Activated CD8-positive, alpha-beta T cell treated with anti-CD3 and anti-CD28 coated beads for 36 hours (primary cell): Measurements from ENCODE around the gene ANKRD44. TPM values are rescaled to one million over a fixed set of nuclear protein-coding genes. Genes with fewer than 3 reads are reported as not detected.

Experiments used
- ATAC-seq: fragments of 200-7000 bp; cut with Tn5 transposase; one replicate; pipeline ENCODE4 v1.10.0; 2021; ENCODE audit warnings: mild to moderate bottlenecking, moderate library complexity
- CTCF ChIA-PET: fragments of 350-600 bp; sonication (Branson Sonifier 250); formaldehyde crosslinking; loops from one replicate; lab custom pipeline; 2021; ENCODE audit warnings: antibody characterized with exemption; lab: Charles Lee
- POLR2A ChIA-PET: fragments of 350-600 bp; sonication (Branson Sonifier 250); formaldehyde crosslinking; loops from one replicate; lab custom pipeline; 2021; ENCODE audit warnings: antibody characterized with exemption; lab: Charles Lee
- DNase-seq: peaks from one replicate; pipeline ENCODE4 v3.0.0-alpha.2; 2020
- H3K27ac Mint-ChIP-seq: one replicate; pipeline ENCODE4 v1.8.0; 2021; ENCODE audit warnings: mild to moderate bottlenecking, mixed read lengths
- H3K27me3 Mint-ChIP-seq: one replicate; pipeline ENCODE4 v1.8.0; 2021; ENCODE audit warnings: mixed read lengths
- H3K36me3 Mint-ChIP-seq: one replicate; pipeline ENCODE4 v1.8.0; 2021; ENCODE audit warnings: low read depth, mixed read lengths
- H3K4me1 Mint-ChIP-seq: one replicate; pipeline ENCODE4 v1.8.0; 2021; ENCODE audit warnings: low read depth, mixed read lengths
- H3K4me3 Mint-ChIP-seq: one replicate; pipeline ENCODE4 v1.8.0; 2021; ENCODE audit warnings: mild to moderate bottlenecking, moderate library complexity, mixed read lengths
- H3K9me3 Mint-ChIP-seq: one replicate; pipeline ENCODE4 v1.8.0; 2021; ENCODE audit warnings: mixed read lengths
- CTCF ChIP-seq: fragments of 200-600 bp; IDR thresholded peaks from one replicate; pipeline ENCODE4 v1.8.0; 2022; ENCODE audit warnings: antibody characterized with exemption, mild to moderate bottlenecking
- intact Hi-C: fragments of 100-400 bp; cut with micrococcal nuclease; formaldehyde crosslinking; loops from one replicate; pipeline ENCODE4 v1.10.0; 2022
- total RNA-seq, 2 experiments: library from RNA; stranded (reverse); gene quantifications; one replicate each; pipeline ENCODE4 v1.2.3, GENCODE V29; 2021

The ANKRD44 gene
- total RNA-seq, 2 experiments from 2014 or later = 131 to 132 TPM

- H3K9me3 Mint-ChIP-seq = no peaks in the 10 kb centered on the region
- ATAC-seq (no peak), DNase-seq (no peak)
- TF ChIP-seq CTCF = no peak
- intact Hi-C loops = loop anchor here (5.0 kb wide), 1 partner anchor 68 kb away; no protein-coding TSS in a partner anchor
- peaks cover 74% of the 10 kb centered on the region for H3K4me1 Mint-ChIP-seq
- ChIA-PET POLR2A (interaction anchor here (0.7 kb wide), 1 partner anchor 52 kb away, joined by 3 read pairs; no protein-coding TSS in a partner anchor), CTCF (interaction anchor here (0.9 to 4.3 kb wide), 2 partner anchors 18 to 72 kb away, joined by 3 to 28 read pairs; no protein-coding TSS in a partner anchor)
- H3K27ac Mint-ChIP-seq = peak overlapping the region; percentile 51
- no peaks in the 10 kb centered on the region for H3K27me3 Mint-ChIP-seq
- no peak overlapping the region for H3K4me3 Mint-ChIP-seq
- H3K36me3 Mint-ChIP-seq = peaks cover 52% of the 10 kb centered on the region
Measured at GRCh38 chr2:197185676-197186075, 124.9 kb downstream of the ANKRD44 start.

GRCh38 chr2:197184959-197185586, 125.5 kb downstream of the ANKRD44 start:
- H3K4me3 Mint-ChIP-seq = no peak overlapping the region
- CTCF ChIA-PET = interaction anchor here (0.9 to 4.3 kb wide), 3 partner anchors 8 to 72 kb away, joined by 3 to 28 read pairs (median 3); no protein-coding TSS in a partner anchor
- H3K27me3 Mint-ChIP-seq = no peaks in the 10 kb centered on the region
- peaks cover 75% of the 10 kb centered on the region for H3K4me1 Mint-ChIP-seq
- peak; percentile 32 for ATAC-seq
- H3K27ac Mint-ChIP-seq = peak overlapping the region; percentile 51
- intact Hi-C loops = loop anchor here (5.0 kb wide), 1 partner anchor 68 kb away; no protein-coding TSS in a partner anchor
- H3K36me3 Mint-ChIP-seq = peaks cover 56% of the 10 kb centered on the region
- H3K9me3 Mint-ChIP-seq = no peaks in the 10 kb centered on the region
- DNase-seq = no peak
- POLR2A ChIA-PET = interaction anchor here (0.7 to 1.0 kb wide), 4 partner anchors 9 to 122 kb away, joined by 3 read pairs; no protein-coding TSS in a partner anchor
- no peak for TF ChIP-seq CTCF

- intact Hi-C loops = no loop called here
- Mint-ChIP-seq H3K9me3 (no peaks in the 10 kb centered on the region), H3K27ac (peak overlapping the region; percentile 13), H3K4me3 (no peak overlapping the region), H3K36me3 (peaks cover 64% of the 10 kb centered on the region), H3K4me1 (peaks cover 73% of the 10 kb centered on the region), H3K27me3 (no peaks in the 10 kb centered on the region)
- ChIA-PET POLR2A (interaction anchor here (1.6 kb wide), 1 partner anchor 56 kb away, joined by 6 read pairs; no protein-coding TSS in a partner anchor), CTCF (interaction anchor here (1.3 to 4.6 kb wide), 3 partner anchors 12 to 70 kb away, joined by 4 to 28 read pairs (median 27); no protein-coding TSS in a partner anchor)
- ATAC-seq (peak; percentile 38), DNase-seq (no peak)
- TF ChIP-seq CTCF = no peak
Measured at GRCh38 chr2:197183355-197183754, 127.2 kb downstream of the ANKRD44 start.

GRCh38 chr2:197182668-197183067, 127.9 kb downstream of the ANKRD44 start:
- peaks cover 64% of the 10 kb centered on the region for H3K36me3 Mint-ChIP-seq
- ATAC-seq = no peak
- POLR2A ChIA-PET = interaction anchor here (1.6 kb wide), 1 partner anchor 56 kb away, joined by 6 read pairs; no protein-coding TSS in a partner anchor

More at GRCh38 chr2:197182668-197183067, 127.9 kb downstream of the ANKRD44 start:
- peaks cover 66% of the 10 kb centered on the region for H3K4me1 Mint-ChIP-seq
- peak overlapping the region; percentile 67 for H3K27ac Mint-ChIP-seq
- no peak for TF ChIP-seq CTCF
- intact Hi-C loops = no loop called here
- H3K9me3 Mint-ChIP-seq = no peaks in the 10 kb centered on the region
- DNase-seq = no peak
- CTCF ChIA-PET = interaction anchor here (1.3 to 4.6 kb wide), 5 partner anchors 9 to 128 kb away, joined by 4 to 28 read pairs (median 15); partner anchors contain the start of gene ANKRD44
- no peak overlapping the region for H3K4me3 Mint-ChIP-seq
- H3K27me3 Mint-ChIP-seq = no peaks in the 10 kb centered on the region
